ENCODE results near the gene MRE11.
A peak's percentile ranks its signal among the peaks of the same experiment; 100 is the strongest.

The MRE11 gene

DNA sequence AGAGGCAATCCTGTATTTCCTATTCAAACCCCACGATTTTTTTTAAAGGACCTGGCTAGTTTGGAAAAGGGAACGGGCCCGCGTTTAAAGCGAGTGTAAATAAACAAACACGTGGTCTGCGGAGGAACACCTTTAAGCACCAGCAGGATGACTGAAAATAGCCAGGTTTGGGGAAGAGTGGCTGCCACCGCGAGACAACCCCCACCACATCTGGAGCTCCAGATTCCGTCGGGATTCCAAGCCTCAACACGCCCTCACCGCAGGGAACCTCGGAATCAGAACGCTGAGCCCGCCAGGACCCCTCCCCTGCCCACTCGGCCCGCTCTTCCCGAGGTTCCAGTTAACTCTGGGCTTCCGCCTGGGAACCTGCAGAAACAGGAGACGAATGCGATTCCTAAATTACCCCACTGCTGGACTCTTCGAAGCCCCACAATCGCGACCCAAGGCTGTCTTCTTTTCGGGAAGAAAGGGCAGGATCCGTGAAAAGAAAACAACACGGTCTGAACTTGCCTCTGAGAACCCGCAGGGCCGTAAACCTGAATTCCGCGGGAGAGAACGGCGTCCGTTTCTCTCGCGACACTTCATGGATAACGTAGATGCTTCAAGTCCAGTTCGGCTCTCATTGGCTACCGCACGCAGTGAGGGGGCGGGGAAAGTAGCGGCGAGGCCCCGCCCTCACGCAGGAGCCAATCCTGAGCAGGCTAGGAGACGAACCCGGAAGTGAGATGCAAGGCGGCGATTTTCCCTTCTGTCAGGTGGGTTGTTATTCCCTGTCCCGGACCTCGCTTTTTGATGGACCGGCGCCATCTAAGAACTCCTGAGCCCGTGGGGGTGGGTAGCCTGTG, at the start of gene MRE11, which contains the start of gene ANKRD49:
Gene MRE11, minus strand, starts transcription at position 564 of the 845 bp plus-strand sequence. CDS start 1,043 bp downstream, outside the sequence.
Gene ANKRD49, plus strand, starts transcription at position 704 of the 845 bp plus-strand sequence. CDS start 2,710 bp downstream, outside the sequence.
- Histone ChIP-seq H3K9ac (ENCODE audit: low read depth, low read length) (peak within 1 kb of the TSS; percentile 71), H3K9me3 (ENCODE audit: control insufficient read depth, insufficient read depth, low read length) (no peaks in the 10 kb centered on the region), H3K36me3 (ENCODE audit: insufficient read depth, low read length) (peaks cover 6% of the 10 kb centered on the region; the same call in 1 of the 2 replicates), H3K4me1 (ENCODE audit: insufficient read depth, low read length) (no peaks in the 10 kb centered on the region)

DNA sequence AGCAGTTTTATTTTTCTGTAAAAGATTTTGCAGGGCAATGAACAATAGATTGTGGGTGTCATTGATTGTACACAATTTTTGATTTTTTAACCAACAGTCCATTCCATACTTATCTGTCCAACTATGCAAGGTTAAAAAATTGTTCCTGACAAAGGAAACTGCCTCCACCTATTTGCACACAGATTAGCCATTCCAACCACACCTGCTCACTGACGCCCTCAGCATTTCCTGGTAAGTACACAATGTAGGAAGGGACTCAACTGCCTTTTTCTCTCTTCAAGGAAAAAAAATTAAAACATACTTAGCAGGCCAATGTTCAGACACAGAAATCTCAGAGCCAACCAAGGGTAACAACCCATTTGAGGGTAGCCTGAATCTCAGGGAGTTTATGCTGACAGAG, 45.8 kb upstream of the MRE11 start:
- Histone ChIP-seq H3K9ac (ENCODE audit: low read depth, low read length) (no peak overlapping the region), H3K9me3 (ENCODE audit: control insufficient read depth, insufficient read depth, low read length) (no peaks in the 10 kb centered on the region), H3K4me1 (ENCODE audit: insufficient read depth, low read length) (no peaks in the 10 kb centered on the region), H3K36me3 (ENCODE audit: insufficient read depth, low read length) (no peaks in the 10 kb centered on the region)

DNA sequence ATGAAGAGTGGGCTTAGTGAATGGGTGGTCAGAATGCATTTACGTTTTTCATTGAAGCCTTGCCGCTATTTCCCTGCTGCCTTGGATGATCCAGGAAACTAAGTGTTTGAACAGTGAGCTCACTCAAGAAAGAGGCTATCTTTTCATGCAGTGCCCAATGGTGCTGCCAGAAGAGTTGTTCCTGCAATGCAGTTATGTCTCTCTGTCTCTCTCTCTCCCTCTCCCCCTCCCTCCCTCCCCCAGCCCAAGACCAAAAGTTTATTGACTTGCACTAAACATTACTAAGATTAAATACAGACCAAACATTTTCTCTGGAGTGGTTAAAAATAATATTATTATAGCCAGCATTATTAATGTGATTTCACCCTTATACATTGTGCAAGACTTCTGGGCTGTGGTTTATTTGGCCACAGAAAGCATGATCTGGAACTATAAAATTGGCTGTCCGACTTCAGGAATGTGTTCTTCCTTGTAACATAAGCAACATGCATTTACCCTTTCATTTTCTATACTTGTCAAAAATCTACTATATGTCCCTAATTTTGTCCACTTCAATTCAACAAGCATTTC, 43.5 kb upstream of the MRE11 start:
- H3K36me3 ChIP-seq (ENCODE audit: insufficient read depth, low read length), result no peaks in the 10 kb centered on the region
- no peaks in the 10 kb centered on the region for H3K4me1 ChIP-seq (ENCODE audit: insufficient read depth, low read length)
- no peak overlapping the region for H3K9ac ChIP-seq (ENCODE audit: low read depth, low read length)
- no peaks in the 10 kb centered on the region for H3K9me3 ChIP-seq (ENCODE audit: control insufficient read depth, insufficient read depth, low read length)

DNA sequence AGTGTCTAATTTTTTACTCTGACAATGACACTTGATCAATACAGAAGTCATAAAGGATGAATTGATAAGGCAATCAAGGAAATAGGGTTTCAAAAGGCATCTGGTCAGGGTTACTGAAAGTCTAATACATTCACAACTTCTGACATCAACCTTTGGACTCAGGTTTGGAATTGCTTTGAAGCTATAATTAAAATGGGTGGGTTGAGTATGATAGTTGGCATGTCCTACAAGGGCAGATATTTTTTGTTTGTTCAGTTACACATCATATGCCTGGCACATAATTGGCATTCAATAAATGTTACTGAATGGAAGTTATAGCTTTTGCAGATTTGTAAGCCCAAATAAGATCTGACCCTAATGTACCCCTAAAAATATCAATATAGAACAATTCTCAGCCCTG, 42.7 kb upstream of the MRE11 start:
- H3K9ac ChIP-seq (ENCODE audit: low read depth, low read length), result no peak overlapping the region

DNA sequence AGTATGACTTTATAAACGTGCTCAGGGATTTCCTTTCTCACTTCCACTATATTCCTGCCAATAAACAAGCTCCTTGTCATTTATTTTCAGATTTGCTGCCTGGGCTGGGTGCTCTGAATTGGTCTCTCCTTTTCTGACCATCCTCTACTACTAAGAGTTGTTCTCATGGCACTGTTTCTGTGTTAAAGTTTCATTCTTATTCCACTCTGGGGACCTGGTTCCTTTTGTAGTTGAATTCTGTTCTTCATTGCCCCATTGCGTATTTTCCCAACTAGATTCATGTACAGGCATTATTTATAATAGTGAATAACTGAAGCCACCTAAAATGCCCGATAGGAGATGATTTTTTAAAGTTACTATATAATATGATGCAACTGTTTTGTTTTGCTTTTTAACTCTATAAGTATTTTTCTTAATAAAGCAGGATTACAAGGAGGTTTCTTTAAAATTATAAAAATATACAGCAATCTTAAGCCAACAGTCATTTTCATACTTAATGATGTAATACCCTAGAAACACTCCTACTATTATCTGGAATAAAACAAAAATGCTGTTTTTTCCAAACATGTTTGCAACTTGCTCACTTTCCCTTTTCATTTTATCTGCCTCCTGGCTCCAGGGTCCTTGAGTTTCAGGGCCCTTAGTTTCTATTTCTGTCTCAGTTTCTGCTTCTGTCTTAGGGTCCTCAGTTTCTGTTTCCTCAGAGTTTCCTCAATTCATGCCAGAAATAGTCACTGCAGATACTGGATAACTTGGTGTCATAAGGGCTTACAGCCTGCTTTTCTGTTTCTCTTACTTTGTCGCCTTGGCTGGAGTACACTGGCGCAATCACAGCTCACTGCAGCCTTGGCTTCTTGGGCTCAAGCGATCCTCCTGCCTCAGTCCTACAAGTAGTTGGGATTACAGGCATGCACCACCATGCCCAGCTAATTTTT, 40.3 kb upstream of the MRE11 start:
- no peaks in the 10 kb centered on the region for H3K9me3 ChIP-seq (ENCODE audit: control insufficient read depth, insufficient read depth, low read length)
- H3K36me3 ChIP-seq (ENCODE audit: insufficient read depth, low read length), result no peaks in the 10 kb centered on the region
- no peak overlapping the region for H3K9ac ChIP-seq (ENCODE audit: low read depth, low read length)

More for the DNA sequence above, 42.7 kb upstream of the MRE11 start:
- H3K36me3 ChIP-seq (ENCODE audit: insufficient read depth, low read length), result no peaks in the 10 kb centered on the region
- no peaks in the 10 kb centered on the region for H3K9me3 ChIP-seq (ENCODE audit: control insufficient read depth, insufficient read depth, low read length)
- no peaks in the 10 kb centered on the region for H3K4me1 ChIP-seq (ENCODE audit: insufficient read depth, low read length)

DNA sequence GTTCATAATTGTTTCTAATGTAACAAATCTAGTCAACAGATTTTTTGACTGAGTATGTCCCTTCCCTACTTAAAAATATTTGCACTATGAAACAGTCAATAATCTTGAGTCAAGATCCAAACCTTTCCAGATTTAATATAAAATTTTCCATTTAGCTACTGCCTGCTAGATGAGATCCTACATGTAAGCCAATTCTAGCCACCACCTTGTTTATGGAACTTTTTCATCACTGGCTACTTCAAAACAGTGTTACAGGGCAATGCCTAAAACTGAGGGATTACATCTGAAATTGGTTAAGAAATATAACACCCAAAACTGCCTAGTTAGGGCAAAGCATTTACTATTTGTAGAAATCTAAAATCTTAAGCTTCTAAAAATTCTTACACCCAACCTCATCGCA, 39.6 kb upstream of the MRE11 start:
- Histone ChIP-seq H3K4me1 (ENCODE audit: insufficient read depth, low read length) (no peaks in the 10 kb centered on the region), H3K9ac (ENCODE audit: low read depth, low read length) (no peak overlapping the region), H3K36me3 (ENCODE audit: insufficient read depth, low read length) (no peaks in the 10 kb centered on the region), H3K9me3 (ENCODE audit: control insufficient read depth, insufficient read depth, low read length) (no peaks in the 10 kb centered on the region)

More for the DNA sequence above, 40.3 kb upstream of the MRE11 start:
- H3K4me1 ChIP-seq (ENCODE audit: insufficient read depth, low read length), result no peaks in the 10 kb centered on the region

DNA sequence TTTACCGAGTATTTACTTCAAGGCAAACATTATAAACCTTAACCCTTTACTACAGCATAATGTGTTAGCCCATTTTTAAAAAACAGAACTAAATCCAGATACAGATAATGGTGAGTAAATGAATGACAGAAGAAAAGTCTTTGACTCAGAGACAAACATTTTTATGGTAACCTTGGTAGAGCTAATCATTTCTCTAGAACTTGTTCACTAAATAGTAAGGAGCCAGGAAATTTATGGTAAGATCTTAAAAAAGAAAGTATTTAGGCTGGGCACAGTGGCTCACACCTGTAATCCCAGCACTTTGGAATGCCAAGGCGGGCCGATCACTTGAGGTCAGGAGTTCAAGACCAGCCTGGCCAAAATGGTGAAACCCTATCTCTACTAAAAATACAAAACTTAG, 38.6 kb upstream of the MRE11 start:
- no peaks in the 10 kb centered on the region for H3K36me3 ChIP-seq (ENCODE audit: insufficient read depth, low read length)
- no peak overlapping the region for H3K9ac ChIP-seq (ENCODE audit: low read depth, low read length)
- no peaks in the 10 kb centered on the region for H3K4me1 ChIP-seq (ENCODE audit: insufficient read depth, low read length)
- no peaks in the 10 kb centered on the region for H3K9me3 ChIP-seq (ENCODE audit: control insufficient read depth, insufficient read depth, low read length)

DNA sequence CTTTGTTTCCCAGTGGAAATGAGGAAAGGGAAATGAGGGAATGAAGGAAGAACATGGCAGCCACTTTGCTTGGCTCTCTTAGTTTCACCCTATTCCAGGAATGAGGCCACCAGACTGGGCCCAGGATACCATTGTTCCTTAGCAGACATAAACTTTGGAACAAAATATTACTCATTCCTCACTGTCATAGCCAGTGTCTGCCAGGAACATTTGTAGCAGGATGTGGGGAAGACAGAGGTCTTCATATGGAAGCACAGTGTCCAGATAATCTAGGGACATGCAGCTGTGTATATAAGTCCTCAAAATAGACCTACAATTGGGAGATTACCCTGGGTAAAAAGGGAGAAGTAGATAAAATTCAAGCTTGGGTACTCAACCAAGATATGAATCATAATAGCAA, 34.9 kb upstream of the MRE11 start:
- H3K9me3 ChIP-seq (ENCODE audit: control insufficient read depth, insufficient read depth, low read length), result no peaks in the 10 kb centered on the region
- H3K9ac ChIP-seq (ENCODE audit: low read depth, low read length), result no peak overlapping the region
- H3K36me3 ChIP-seq (ENCODE audit: insufficient read depth, low read length), result no peaks in the 10 kb centered on the region; the same call in 1 of the 2 replicates
- no peaks in the 10 kb centered on the region for H3K4me1 ChIP-seq (ENCODE audit: insufficient read depth, low read length)

DNA sequence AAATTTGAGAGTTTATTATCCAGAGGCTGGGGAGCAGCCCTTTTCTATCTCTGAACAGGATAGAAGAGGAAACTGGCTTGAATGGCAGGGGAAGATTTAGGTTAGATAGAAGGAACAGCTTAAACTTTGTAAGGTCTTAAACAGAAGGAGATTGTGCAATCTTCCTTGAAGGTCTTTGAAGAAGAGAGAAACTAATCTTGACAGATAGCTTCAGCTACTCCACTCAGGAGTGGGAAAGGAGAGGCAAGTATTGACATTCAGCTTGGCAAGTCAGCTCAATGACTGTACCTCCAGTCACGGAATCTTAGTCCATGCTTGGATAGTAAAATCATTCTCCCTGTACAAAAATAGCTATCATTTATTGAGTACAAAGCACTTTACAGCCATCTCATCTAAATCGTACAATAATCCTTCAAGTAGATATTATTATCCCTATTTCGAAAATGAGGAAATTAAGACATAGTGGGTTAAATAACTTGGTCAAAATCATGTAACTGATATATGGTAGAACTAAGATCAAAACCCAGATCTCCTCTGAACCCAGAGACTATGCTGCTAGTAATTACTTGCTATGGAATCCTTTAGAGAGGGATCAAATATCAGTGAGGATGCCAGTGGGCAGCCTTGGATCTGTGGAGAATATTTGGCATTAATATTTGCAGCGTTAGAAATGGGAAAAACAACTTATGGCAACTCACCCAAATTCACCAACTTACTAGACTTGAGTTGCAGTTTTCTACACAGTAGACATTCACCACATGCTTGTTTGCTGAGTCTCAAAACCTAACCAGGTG, 33.2 kb upstream of the MRE11 start:
- H3K9me3 ChIP-seq (ENCODE audit: control insufficient read depth, insufficient read depth, low read length), result no peaks in the 10 kb centered on the region
- no peaks in the 10 kb centered on the region; the same call in 1 of the 2 replicates for H3K36me3 ChIP-seq (ENCODE audit: insufficient read depth, low read length)
- H3K9ac ChIP-seq (ENCODE audit: low read depth, low read length), result no peak overlapping the region
- H3K4me1 ChIP-seq (ENCODE audit: insufficient read depth, low read length), result no peaks in the 10 kb centered on the region

DNA sequence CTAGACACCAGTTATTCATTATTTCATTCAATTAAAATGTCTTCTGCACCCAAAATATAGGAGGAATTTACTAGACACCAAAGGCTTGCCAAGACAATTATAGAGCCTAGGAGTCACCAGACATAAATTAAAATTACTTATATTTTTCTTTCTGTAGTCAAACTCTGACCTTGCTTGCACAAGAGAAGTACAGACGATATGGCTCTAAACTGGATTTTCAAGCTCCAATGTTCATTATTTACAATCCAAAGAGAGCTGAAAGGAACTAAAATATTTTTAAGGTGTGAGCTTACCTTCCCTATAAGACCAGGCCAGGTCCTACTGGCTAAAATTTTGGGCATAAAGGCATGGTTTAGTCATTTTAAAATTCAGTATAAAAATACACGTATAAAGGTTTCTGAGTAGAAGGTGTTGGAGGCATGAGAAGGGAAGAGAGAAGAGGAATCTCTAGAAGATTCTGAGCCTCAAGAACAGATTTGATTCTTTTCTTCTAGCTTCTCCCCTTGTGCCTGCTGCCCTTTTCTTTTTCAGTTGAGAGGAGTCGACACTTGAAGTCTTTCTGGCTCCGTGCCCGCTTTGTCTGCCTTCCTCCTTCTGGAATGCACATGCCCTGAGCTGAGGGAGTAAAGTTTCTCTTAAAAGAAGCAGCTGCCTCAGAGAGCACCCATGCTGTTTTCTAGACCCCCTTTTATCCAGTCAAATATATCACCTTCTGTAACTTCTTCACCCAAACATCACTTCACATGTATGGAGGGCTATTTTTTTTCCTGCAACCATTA, 32.1 kb upstream of the MRE11 start:
- no peaks in the 10 kb centered on the region for H3K4me1 ChIP-seq (ENCODE audit: insufficient read depth, low read length)
- H3K9ac ChIP-seq (ENCODE audit: low read depth, low read length), result no peak overlapping the region
- H3K36me3 ChIP-seq (ENCODE audit: insufficient read depth, low read length), result no peaks in the 10 kb centered on the region; the same call in 1 of the 2 replicates
- no peaks in the 10 kb centered on the region for H3K9me3 ChIP-seq (ENCODE audit: control insufficient read depth, insufficient read depth, low read length)

DNA sequence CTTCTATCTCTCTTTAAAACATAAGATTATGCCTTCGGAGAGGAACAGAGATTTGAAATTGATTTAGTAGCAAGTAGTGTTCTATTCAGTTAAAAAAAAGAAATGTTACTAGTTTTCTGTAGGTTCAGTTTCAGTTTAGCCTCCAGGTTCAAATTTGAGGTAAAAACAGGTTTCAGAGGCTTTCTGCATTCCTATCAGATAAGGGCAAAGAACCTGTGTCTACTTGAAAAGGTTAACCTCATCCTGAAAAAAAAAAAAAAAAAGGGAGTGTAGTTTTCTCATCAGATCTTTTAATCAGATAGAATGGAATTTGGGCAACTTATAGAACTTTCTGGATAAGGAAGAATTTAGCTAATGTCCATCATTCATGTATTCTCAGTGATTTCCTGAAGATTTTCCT, 30.7 kb upstream of the MRE11 start:
- no peaks in the 10 kb centered on the region for H3K9me3 ChIP-seq (ENCODE audit: control insufficient read depth, insufficient read depth, low read length)
- no peaks in the 10 kb centered on the region; the same call in 1 of the 2 replicates for H3K36me3 ChIP-seq (ENCODE audit: insufficient read depth, low read length)
- no peak overlapping the region for H3K9ac ChIP-seq (ENCODE audit: low read depth, low read length)
- H3K4me1 ChIP-seq (ENCODE audit: insufficient read depth, low read length), result no peaks in the 10 kb centered on the region

DNA sequence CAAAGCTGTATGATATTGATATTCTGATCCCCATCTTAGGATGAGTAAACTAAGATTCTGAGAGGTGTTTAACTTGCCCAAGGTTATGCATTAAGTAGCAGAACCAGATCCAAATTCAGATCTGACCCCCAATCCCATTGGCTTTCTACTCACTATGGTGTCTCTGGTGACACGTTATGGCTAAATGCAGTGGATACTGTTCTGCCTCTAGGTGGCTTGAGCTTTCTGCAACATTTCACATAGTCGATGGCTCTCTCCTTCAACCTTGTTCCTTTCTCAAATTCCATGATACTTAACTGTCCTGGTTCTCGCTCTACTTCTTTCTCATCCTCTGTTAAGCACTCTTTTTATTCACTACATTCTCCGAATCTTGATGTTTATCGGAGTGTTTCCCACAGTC, 28.0 kb upstream of the MRE11 start:
- no peaks in the 10 kb centered on the region for H3K4me1 ChIP-seq (ENCODE audit: insufficient read depth, low read length)
- no peak overlapping the region for H3K9ac ChIP-seq (ENCODE audit: low read depth, low read length)
- no peaks in the 10 kb centered on the region for H3K9me3 ChIP-seq (ENCODE audit: control insufficient read depth, insufficient read depth, low read length)
- H3K36me3 ChIP-seq (ENCODE audit: insufficient read depth, low read length), result no peaks in the 10 kb centered on the region

DNA sequence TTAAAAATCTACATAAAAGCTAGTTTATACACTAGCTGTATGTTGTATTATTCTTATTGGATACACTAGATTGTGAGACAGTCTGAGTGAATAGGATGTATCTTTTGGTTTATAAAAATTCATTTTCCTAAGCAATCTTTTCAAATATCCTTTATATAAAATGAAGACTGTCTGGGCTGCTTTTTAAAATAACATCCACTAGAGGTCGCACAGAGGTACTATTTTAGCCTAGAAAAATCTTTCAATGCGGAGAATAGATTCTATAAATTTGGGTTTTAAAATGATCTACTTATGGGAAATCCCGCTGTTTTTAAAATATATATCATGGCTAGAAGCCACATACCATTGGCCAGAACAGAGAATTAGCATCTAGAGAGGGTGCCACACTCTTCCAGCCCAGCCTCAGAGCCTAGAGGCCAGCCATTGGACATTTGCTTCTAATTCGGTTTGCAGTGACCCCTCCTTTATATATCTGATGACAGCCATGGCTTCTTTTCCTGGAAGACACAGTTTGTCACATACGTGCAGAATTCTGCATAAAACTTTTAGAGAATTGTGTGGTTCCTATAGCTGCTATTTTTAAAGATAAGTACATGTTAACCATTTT, 25.9 kb upstream of the MRE11 start:
- H3K4me1 ChIP-seq (ENCODE audit: insufficient read depth, low read length), result no peaks in the 10 kb centered on the region
- no peaks in the 10 kb centered on the region for H3K36me3 ChIP-seq (ENCODE audit: insufficient read depth, low read length)
- no peaks in the 10 kb centered on the region for H3K9me3 ChIP-seq (ENCODE audit: control insufficient read depth, insufficient read depth, low read length)
- H3K9ac ChIP-seq (ENCODE audit: low read depth, low read length), result no peak overlapping the region
